ENCODE measurements around the gene FAM222B. TPM values are rescaled to one million over a fixed set of nuclear protein-coding genes. Genes with fewer than 3 reads are reported as not detected.

Gene FAM222B
- polyA plus RNA-seq, 1 donor (not counting 4 experiments of a cell fraction or from before 2014, with no cell fraction given), result 6.5 TPM

- Histone ChIP-seq H3K36me3 (ENCODE audit: control insufficient read depth in 2 of 2, extremely low read depth in 1 of 2, insufficient read depth in 2 of 2, low read length in 2 of 2) (peaks cover 16 to 33% of the 10 kb centered on the region in 2 experiments), H3K9me1 (ENCODE audit: control insufficient read depth, extremely low read depth, insufficient read depth, low read length) (peaks cover 3% of the 10 kb centered on the region), H4K20me1 (ENCODE audit: control insufficient read depth, extremely low read depth, insufficient read depth, low read length) (peaks cover 4% of the 10 kb centered on the region), H3K4me2 (ENCODE audit: control insufficient read depth, extremely low read depth, insufficient read depth, low read depth, low read length) (peak overlapping the region; percentile 94), H3K27me3 (ENCODE audit: control insufficient read depth, extremely low read depth, insufficient read depth, low read length) (no peaks in the 10 kb centered on the region), H3K79me2 (ENCODE audit: control insufficient read depth, insufficient read depth, low read length) (peaks cover 17% of the 10 kb centered on the region), H3K4me3 (ENCODE audit: control insufficient read depth in 2 of 3, extremely low read depth in 1 of 3, insufficient read depth in 2 of 3, low read depth in 1 of 3, low read length in 3 of 3) (no peak overlapping the region), H3K4me1 (ENCODE audit: control insufficient read depth, extremely low read depth, insufficient read depth, low read length) (peaks cover 16% of the 10 kb centered on the region), H3K9me3 (ENCODE audit: control insufficient read depth, low read depth, low read length) (no peaks in the 10 kb centered on the region), H3K27ac (ENCODE audit: control insufficient read depth, insufficient read depth, low read length) (no peak overlapping the region), H2AFZ (ENCODE audit: control insufficient read depth, low read length) (no peak overlapping the region), H3K9ac (ENCODE audit: control insufficient read depth, extremely low read depth, insufficient read depth, low read length) (no peak overlapping the region)
- FAIRE-seq, result no peak
- no peak for DNase-seq (ENCODE audit: low read depth, low spot score)
- dilution Hi-C loops (cut with MboI; ENCODE audit: extremely low pct_ligation_motif_present, low sequenced_read_pairs), result no loop called here
- TF ChIP-seq CTCF (optimal IDR thresholded peaks at IDR 0.05 in 1 of 3, IDR thresholded peaks at IDR 0.05 in 1 of 3, conservative IDR thresholded peaks at IDR 0.05 in 1 of 3; ENCODE audit: extremely low read depth in 1 of 3, insufficient read depth in 2 of 3, low read length in 3 of 3) (no peak), EZH2 (IDR thresholded peaks at IDR 0.05; ENCODE audit: low read length) (no peak)
Observed at GRCh38 chr17:28712032-28712704, 130.4 kb downstream of the FAM222B start.

GRCh38 chr17:28711723-28712031 is 130.9 kb downstream of the FAM222B start, which contains the start of gene PROCA1:
TSS of gene PROCA1 (minus strand) at chr17:28711888. CDS start at chr17:28711660, 228 bp downstream.
- H3K27ac ChIP-seq (ENCODE audit: control insufficient read depth, insufficient read depth, low read length), result peak within 1 kb of the TSS; percentile 71
- peaks cover 12% of the 10 kb centered on the region for H3K79me2 ChIP-seq (ENCODE audit: control insufficient read depth, insufficient read depth, low read length)
- H3K4me2 ChIP-seq (ENCODE audit: control insufficient read depth, extremely low read depth, insufficient read depth, low read depth, low read length), result peak within 1 kb of the TSS; percentile 94
- H3K27me3 ChIP-seq (ENCODE audit: control insufficient read depth, extremely low read depth, insufficient read depth, low read length), result no peaks in the 10 kb centered on the region
- peaks cover 16 to 33% of the 10 kb centered on the region in 2 experiments for H3K36me3 ChIP-seq (ENCODE audit: control insufficient read depth in 2 of 2, extremely low read depth in 1 of 2, insufficient read depth in 2 of 2, low read length in 2 of 2)
- peak within 1 kb of the TSS; percentile 50 to 73 (median 67) for H3K4me3 ChIP-seq (ENCODE audit: control insufficient read depth in 2 of 3, extremely low read depth in 1 of 3, insufficient read depth in 2 of 3, low read depth in 1 of 3, low read length in 3 of 3)
- TF ChIP-seq EZH2 (IDR thresholded peaks at IDR 0.05; ENCODE audit: low read length) (no peak), CTCF (optimal IDR thresholded peaks at IDR 0.05 in 1 of 3, IDR thresholded peaks at IDR 0.05 in 1 of 3, conservative IDR thresholded peaks at IDR 0.05 in 1 of 3; ENCODE audit: extremely low read depth in 1 of 3, insufficient read depth in 2 of 3, low read length in 3 of 3) (no peak)
- dilution Hi-C loops (cut with MboI; ENCODE audit: extremely low pct_ligation_motif_present, low sequenced_read_pairs), result no loop called here
- H3K9me3 ChIP-seq (ENCODE audit: control insufficient read depth, low read depth, low read length), result no peaks in the 10 kb centered on the region
- peaks cover 3% of the 10 kb centered on the region for H3K9me1 ChIP-seq (ENCODE audit: control insufficient read depth, extremely low read depth, insufficient read depth, low read length)
- DNase-seq (ENCODE audit: low read depth, low spot score), result no peak
- FAIRE-seq, result no peak
- H4K20me1 ChIP-seq (ENCODE audit: control insufficient read depth, extremely low read depth, insufficient read depth, low read length), result peaks cover 4% of the 10 kb centered on the region
- peak within 1 kb of the TSS; percentile 76 for H3K9ac ChIP-seq (ENCODE audit: control insufficient read depth, extremely low read depth, insufficient read depth, low read length)
- H2AFZ ChIP-seq (ENCODE audit: control insufficient read depth, low read length), result peak within 1 kb of the TSS; percentile 87
- peaks cover 15% of the 10 kb centered on the region for H3K4me1 ChIP-seq (ENCODE audit: control insufficient read depth, extremely low read depth, insufficient read depth, low read length)
